Stromal cell of bone marrow (primary cell): Measurements from ENCODE around the gene ARHGEF10L.
A peak's percentile ranks its signal among the peaks of the same experiment; 100 is the strongest.

Experiments used
- DNase-seq: peaks from one replicate; pipeline ENCODE4 v3.0.0-alpha.2; 2012; ENCODE audit warnings: low read depth

ARHGEF10L gene

DNA sequence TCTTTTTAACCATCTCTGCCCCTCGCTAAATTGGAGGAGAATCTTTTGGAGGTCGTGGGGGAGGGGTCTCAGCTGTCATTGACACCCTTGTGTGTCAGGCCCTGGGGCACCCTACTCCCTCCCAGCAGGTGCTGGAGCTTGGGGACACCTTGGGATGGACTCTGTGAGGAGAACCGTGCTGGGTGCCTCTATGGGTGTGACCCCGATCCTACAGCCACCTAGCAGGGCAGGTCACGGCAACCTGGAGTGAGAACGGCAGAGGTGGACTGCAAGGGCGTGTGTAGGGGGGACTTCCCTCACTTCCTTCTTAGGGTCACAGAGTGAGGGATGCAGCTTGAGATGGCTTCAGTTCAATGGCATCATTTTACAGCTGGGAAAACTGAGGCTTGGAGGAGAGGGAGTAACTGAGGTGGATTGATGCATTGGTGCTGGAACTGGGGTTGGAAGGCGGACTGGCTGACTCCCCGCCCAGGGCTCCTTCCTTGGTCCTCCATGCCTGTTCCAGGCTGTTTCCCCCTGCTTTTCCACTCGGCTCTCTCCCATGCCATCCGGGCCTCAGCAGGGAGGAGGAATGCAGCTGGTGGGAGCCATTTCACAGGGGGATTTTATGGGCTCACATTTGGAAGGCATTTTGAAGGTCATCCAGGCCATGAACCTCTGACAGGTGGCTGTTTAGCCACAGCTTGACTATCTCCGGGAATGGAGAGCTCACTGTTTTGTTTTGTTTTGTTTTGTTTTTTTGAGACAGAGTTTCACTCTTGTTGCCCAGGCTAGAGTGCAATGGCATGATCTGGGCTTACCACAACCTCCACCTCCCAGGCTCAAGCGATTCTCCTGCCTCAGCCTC, 18.8 kb upstream of the ARHGEF10L start:
- DNase-seq = no peak

GRCh38 chr1:17521946-17522612, 17.4 kb upstream of the ARHGEF10L start:
- DNase-seq = no peak

- no peak for DNase-seq
Observed at GRCh38 chr1:17523321-17524041, 16.0 kb upstream of the ARHGEF10L start.

DNA sequence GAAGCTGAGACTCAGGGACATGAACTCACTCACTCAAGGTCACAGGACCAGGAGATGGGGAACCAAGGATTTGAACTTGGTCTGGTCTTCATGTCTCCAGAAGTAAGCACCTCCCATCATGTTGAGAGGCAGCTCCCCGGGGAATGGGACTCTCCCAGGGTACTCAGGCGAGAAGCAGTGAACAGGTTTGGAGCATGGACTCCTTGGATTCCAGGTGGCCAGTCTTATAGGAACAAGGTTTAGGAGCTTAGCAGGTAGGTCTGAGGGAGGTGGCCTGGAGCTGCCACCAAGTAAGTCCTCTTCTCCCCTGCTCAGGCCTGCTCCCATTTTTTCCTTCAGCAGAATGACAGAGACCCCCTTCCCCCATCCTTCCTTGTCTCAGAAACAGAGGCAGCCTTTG, 14.9 kb upstream of the ARHGEF10L start:
- no peak for DNase-seq

DNA sequence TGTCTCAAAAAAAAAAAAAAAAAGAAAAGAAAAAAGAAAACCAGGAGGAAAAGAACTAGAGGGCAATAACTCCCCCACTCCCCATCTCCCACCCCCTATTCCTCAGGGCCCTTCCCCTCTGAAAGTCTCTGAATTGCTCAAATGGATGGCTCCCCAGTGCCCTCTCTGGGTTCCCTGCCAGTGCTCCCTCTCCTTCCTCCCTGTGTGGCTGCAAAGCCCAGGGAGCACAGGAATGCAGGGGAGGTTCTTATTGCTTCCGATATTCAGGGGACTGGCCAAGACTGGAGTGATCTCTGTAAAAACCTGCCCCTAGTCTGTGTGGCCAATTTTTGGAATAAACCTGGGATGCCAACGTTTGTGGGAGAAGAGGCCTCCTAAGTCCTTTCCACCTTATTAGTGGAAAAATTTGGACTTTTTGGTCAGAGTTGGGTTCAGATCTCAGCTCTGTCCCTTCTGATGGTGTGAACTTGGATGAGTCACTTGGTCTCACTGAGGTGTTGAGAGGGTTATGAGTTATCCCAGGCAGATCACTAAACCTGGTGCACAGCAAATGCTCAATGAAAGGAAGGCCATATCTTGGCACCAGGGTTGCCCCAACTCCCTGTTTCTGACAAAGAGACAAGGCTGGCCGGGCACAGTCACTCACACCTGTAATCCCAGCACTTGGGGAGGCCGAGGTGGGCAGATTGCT, 13.4 kb upstream of the ARHGEF10L start:
- DNase-seq = no peak

GRCh38 chr1:17527036-17527914, 12.2 kb upstream of the ARHGEF10L start:
- peak; percentile 71 for DNase-seq

DNA sequence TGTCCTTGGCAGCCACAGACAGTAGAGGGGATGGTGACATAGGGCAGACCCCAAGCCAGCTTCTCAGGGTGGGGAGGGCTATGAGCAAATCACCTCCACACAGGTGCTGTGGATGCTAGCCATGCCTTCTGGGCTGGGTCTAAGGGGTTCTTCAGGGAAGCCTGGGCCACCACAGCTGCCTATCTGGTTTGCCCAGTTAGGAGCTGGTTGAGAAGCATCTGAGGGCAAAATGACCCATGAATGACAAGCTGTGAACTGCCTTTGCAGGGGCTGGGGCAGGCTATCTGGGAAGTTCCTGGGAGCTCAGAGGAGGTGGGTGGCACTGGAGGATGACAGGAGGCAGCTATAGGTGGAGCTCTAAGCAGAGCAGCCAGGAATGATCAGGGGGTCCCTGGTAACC, 10.1 kb upstream of the ARHGEF10L start:
- no peak for DNase-seq

GRCh38 chr1:17531343-17531681, 8.2 kb upstream of the ARHGEF10L start:
- DNase-seq = no peak

GRCh38 chr1:17531682-17532487, 7.6 kb upstream of the ARHGEF10L start:
- DNase-seq = no peak

GRCh38 chr1:17533201-17533600, 6.3 kb upstream of the ARHGEF10L start:
- DNase-seq = no peak

DNA sequence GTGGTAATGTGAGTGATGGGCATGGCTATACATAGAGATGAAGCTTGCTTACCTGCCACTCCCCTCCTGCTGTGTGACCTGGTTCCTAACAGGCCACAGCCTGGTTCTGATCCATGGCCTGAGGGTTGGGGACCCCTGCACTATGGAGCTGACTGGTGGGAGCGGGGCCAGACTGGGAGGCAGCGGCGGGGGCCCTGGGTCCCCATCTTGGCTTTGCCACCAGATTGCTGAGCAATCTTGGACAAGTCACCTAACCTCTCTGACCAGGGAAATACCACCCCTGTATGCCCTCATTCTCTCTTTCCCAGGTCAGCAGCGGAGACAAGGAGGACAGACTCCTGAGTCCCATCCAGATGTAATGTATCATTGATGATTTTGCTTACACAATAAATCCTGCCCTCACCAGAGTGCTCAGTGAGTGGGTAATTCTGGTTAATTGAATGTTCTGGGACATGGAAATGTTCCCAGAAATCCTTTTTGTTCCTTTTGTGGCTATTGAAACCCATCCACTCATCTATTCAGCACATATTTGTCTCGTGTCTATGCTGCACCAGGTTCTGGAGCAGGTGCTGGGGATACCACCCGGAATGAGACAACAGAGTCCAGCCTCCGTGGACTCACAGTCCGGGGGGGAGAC, 4.1 kb upstream of the ARHGEF10L start:
- no peak for DNase-seq

GRCh38 chr1:17538010-17538409, 1.5 kb upstream of the ARHGEF10L start:
- no peak for DNase-seq

DNA sequence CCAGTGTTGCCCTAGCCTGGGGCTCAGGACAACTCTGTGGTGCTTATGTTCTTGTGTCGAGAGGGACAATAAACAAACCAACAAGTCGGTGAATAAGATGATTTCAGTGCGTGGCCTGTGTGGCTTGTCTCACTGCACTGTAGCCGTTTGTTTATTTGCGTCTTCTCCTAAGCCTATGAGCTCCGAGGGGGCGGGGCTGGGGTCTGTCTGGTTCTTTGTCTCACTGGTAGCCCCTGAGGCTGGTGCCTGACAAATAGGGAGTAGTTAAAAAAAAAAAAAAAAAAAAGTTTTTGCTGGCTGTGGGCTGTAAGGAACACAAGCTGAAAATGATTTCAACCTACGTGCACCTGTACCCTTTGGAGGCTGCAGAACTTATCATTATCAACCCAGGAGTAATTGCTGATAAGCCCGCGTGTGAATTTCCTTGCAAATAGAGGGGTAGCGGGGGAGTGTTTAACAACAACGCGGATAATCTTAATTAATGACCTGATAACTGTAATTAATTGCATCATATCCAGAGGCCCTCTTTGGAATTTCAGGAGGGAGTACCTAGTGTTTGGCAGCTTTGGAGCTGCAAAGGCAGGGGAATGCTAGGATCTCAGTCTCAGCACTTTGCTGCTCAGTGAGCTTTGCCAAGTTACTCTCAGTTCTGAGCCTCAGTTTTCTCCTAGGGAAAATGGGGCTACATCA, 925 bp upstream of the ARHGEF10L start:
- DNase-seq = no peak

DNA sequence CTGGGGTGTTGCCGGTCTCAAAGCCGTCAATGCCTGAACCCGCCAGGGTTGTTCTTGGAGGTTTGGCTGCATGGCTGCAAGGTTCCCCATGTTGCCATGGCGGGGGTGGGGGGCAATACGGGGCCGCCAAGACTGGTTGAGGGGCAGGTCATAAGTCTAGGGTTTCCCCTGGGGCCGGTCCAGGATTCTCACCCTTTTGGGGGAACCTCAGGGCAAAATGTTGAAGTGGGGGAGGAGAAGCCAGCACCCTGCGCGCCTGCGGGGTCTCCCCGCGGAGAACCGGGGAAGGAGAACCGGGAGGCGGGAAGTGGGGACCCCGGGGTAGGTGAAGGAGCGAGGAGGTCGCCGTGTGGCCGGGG, 401 bp upstream of the ARHGEF10L start:
- DNase-seq = no peak

- DNase-seq = no peak
Observed at GRCh38 chr1:17540255-17541001, 930 bp downstream of the ARHGEF10L start.

DNA sequence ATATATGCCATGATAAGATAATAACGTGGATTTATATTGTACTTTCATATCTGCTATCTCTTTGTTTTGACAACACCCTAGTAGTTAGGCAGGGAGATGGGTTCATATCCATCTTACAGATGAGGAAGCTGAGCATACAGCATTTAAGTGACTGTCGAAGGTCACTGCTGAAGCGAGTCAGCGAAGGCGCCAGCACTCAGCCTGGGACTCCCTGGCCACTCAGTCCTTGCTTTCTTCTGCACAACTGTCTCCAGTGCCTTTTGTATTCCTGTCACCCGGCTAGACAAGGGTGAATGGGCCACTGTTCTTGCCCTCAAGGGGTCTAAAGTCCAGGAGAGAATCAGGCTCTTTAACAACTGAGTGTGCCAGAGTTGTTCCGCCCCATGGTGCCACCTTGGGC, 3.1 kb downstream of the ARHGEF10L start:
- DNase-seq = no peak

GRCh38 chr1:17544776-17545350, 5.4 kb downstream of the ARHGEF10L start:
- no peak for DNase-seq

GRCh38 chr1:17545356-17545755, 5.9 kb downstream of the ARHGEF10L start:
- peak; percentile 57 for DNase-seq
